ENCODE results near the gene PROM1.

DNA sequence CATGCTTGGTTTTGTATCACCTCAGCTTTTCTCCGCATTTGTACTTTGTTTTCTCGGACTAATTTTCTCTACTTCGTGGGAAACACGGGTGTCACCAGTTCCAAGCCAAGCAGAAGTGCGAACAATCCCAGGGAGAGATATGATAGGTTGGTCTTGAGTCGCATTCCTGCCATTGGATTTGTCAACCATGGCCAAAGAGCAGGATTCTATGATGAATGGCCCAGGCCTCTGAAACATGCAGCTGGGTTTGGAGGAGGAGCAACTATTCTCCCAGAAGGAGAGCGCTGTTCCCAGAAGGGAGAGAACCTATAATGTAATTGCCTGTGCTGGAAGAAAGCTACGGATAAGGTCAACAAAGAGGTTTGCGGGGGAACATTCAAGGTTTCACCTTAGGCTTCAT, 135.0 kb downstream of the PROM1 start:
- TF ChIP-seq, protein P1, sequence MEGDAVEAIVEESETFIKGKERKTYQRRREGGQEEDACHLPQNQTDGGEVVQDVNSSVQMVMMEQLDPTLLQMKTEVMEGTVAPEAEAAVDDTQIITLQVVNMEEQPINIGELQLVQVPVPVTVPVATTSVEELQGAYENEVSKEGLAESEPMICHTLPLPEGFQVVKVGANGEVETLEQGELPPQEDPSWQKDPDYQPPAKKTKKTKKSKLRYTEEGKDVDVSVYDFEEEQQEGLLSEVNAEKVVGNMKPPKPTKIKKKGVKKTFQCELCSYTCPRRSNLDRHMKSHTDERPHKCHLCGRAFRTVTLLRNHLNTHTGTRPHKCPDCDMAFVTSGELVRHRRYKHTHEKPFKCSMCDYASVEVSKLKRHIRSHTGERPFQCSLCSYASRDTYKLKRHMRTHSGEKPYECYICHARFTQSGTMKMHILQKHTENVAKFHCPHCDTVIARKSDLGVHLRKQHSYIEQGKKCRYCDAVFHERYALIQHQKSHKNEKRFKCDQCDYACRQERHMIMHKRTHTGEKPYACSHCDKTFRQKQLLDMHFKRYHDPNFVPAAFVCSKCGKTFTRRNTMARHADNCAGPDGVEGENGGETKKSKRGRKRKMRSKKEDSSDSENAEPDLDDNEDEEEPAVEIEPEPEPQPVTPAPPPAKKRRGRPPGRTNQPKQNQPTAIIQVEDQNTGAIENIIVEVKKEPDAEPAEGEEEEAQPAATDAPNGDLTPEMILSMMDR (IDR thresholded peaks at IDR 0.05; ENCODE audit: borderline replicate concordance, extremely low read depth, low read length, poor library complexity, severe bottlenecking), result no peak
- TF ChIP-seq EZH2 (IDR thresholded peaks at IDR 0.05; ENCODE audit: borderline replicate concordance, low read depth, low read length, severe bottlenecking), result no peak

Measured in DND-41 (cell line).